AG10803 (cell line): Measurements from ENCODE around the gene PARD6G.

Source experiments
- DNase-seq: peaks from one replicate; pipeline ENCODE4 v3.0.0; 2010; ENCODE audit warnings: low read depth
- H3K4me3 ChIP-seq: 2 replicates; pipeline ENCODE4 v1.5.1; 2011; ENCODE audit warnings: mild to moderate bottlenecking, low read length, control low read depth
- CTCF ChIP-seq: conservative IDR thresholded peaks from 2 replicates; pipeline ENCODE4 v1.5.1; 2011; ENCODE audit warnings: mild to moderate bottlenecking, low read length, control low read depth, inconsistent platforms

PARD6G gene

DNA sequence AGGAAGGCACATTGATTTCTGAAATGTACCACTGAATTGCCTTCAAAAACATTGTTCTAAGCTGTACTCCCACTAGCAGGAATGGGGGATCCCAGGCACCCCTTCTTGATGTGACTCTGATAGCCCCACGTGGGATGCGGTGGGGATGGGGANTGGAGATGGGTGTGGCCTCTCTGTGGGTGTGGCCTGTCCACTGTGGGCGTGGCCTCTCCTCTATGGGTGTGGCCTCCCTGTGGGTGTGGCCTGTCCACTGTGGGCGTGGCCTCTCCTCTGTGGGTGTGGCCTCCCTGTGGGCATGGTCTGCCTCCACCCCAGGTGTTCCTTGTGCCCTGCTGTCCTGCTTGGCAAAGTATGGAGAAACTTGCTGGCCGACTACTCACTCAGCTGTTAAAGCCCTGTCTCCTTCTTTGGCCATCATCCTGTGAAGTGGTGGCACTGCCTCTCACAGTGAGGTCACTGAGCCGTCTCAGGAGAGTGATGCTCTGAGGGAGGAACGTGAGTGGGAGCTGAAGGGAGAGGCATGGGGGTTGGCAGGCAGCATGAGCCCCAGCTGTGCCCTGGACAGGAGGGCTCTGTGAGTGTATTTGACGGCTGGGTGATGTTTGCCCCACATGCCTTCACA, 6.7 kb upstream of the PARD6G start:
- no peak for TF ChIP-seq CTCF
- H3K4me3 ChIP-seq, result no peak overlapping the region
- DNase-seq, result no peak

- TF ChIP-seq CTCF, result no peak
- DNase-seq, result no peak
- H3K4me3 ChIP-seq, result no peak overlapping the region
Measured at GRCh38 chr18:80253236-80253635, 5.9 kb upstream of the PARD6G start.

DNA sequence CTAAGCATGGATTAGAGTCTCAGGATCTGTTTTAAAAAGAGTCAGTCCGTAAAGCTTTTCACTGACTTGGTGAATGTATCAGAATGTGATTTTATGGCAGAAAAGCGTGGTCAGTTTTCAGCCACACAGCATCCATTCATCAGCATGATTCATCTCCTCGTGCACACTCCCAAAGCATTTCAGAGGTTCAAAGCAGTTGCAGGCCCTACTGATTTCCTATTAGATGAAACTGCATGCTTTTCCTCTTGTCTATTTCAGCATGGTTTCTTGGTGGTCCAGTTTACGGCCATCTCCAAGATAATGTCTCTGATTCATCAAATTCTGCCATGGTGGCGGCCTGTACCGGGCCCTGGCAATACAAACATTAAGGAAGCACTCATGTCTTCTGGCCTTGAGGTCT, 4.8 kb upstream of the PARD6G start:
- no peak overlapping the region for H3K4me3 ChIP-seq
- DNase-seq, result peak; percentile 43
- TF ChIP-seq CTCF, result no peak

DNA sequence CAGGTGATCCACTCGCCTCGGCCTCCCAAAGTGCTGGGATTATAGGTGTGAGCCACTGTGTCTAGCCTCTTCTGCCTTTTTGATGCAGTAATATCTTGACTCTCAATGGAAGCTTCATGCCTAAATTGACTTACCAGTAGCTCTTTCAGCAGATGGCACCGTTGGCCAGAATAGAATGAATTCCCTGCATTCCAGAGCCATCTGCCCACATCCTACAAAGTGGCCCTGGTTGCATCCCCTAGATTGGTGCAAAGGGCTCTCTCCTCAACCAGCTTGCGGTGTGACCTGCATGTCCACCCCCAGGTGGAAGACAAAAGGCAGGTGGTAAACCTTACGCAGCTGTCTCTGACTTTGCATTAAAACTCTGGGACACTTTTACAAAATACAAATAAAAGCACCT, 4.4 kb upstream of the PARD6G start:
- no peak for TF ChIP-seq CTCF
- no peak overlapping the region for H3K4me3 ChIP-seq
- peak; percentile 33 for DNase-seq

GRCh38 chr18:80250740-80251364, 3.5 kb upstream of the PARD6G start:
- no peak overlapping the region for H3K4me3 ChIP-seq
- DNase-seq, result no peak
- TF ChIP-seq CTCF, result no peak

DNA sequence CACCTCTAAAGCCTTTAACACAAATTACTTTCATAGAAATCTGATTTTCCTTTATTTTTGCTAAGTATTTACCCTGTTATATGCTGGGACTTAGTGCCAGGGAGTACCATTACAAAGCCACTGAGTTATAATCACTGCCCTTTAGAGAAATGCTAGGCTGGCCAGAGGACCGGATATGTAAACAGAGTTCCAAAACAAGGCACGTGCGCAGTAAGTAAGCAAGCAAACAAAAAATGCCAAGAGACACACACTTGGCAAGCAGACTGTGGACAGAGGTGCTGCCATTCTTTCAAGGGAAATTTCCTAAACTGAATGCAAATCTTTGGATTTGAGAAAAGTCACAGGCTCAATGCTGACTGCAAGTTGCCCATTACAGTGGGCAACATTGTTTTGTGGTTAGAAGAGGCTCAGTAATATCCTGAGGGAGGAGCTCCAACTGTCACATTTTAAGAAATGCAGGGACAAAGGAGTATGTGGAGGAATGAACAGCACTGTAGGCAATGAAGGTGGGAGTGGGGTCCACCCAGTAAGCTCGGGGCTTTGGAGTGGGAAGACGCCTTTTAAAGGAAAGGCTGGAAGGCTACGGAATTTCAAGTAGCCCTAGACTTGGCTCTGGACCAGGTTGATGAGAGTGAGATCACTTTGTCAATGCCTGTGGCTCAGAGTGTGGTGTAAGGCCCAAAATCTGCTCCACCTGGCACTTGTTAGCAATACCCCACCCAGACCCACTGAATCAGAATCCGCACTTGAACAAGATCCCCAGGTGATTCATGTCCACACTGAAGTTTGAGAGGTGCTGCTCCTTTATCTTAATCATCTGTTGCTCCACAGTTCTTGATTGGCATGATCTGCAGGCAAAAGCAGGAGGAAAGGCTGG, 2.1 kb upstream of the PARD6G start:
- DNase-seq, result peak; percentile 29
- H3K4me3 ChIP-seq, result no peak overlapping the region
- TF ChIP-seq CTCF, result no peak
